Measurements from ENCODE around the gene DYNC1I1. TPM values are rescaled to one million over a fixed set of nuclear protein-coding genes. Genes with fewer than 3 reads are reported as not detected.

DYNC1I1 gene
- total and polyA plus RNA-seq, 2 of the 13 experiments (the other 11 are each of a cell fraction or from before 2014, with no cell fraction given) = not detected

- ChIA-PET CTCF (ENCODE audit: low intra/inter-chr PET ratio, low total read pairs) (no interaction called here), POLR2A (no interaction called here)
- H3K27ac ChIP-seq (ENCODE audit: extremely low read length, insufficient read depth, low read length) = no peak overlapping the region
- FAIRE-seq (no peak), DNase-seq (ENCODE audit: low spot score) (no peak), ATAC-seq (no peak)
- no peaks in the 10 kb centered on the region for H3K36me3 ChIP-seq (replicated peaks in 1 of 2; ENCODE audit: control insufficient read depth in 1 of 2, insufficient read depth in 2 of 2, low read length in 2 of 2)
- BruUV-seq (replicated peaks) = no TSS peak
- H3K9ac ChIP-seq (ENCODE audit: insufficient read depth, low read depth, low read length) = no peak overlapping the region
- no peaks in the 10 kb centered on the region for H3K79me2 ChIP-seq (ENCODE audit: insufficient read depth, low read length)
- H2AFZ ChIP-seq (ENCODE audit: low read length) = no peak overlapping the region
- TF ChIP-seq ZNF740 (CRISPR knock-in tag; IDR thresholded peaks at IDR 0.05) = no peak
- no peak for TF ChIP-seq FOXP1 (IDR thresholded peaks at IDR 0.05)
- TF ChIP-seq FOXP1 (CRISPR knock-in tag; IDR thresholded peaks at IDR 0.05) = no peak
- no peak for TF ChIP-seq PHB2 (IDR thresholded peaks at IDR 0.05; ENCODE audit: partially characterized antibody)
- TF ChIP-seq ZNF619 (CRISPR knock-in tag; IDR thresholded peaks at IDR 0.05) = no peak
- TF ChIP-seq, protein P1, sequence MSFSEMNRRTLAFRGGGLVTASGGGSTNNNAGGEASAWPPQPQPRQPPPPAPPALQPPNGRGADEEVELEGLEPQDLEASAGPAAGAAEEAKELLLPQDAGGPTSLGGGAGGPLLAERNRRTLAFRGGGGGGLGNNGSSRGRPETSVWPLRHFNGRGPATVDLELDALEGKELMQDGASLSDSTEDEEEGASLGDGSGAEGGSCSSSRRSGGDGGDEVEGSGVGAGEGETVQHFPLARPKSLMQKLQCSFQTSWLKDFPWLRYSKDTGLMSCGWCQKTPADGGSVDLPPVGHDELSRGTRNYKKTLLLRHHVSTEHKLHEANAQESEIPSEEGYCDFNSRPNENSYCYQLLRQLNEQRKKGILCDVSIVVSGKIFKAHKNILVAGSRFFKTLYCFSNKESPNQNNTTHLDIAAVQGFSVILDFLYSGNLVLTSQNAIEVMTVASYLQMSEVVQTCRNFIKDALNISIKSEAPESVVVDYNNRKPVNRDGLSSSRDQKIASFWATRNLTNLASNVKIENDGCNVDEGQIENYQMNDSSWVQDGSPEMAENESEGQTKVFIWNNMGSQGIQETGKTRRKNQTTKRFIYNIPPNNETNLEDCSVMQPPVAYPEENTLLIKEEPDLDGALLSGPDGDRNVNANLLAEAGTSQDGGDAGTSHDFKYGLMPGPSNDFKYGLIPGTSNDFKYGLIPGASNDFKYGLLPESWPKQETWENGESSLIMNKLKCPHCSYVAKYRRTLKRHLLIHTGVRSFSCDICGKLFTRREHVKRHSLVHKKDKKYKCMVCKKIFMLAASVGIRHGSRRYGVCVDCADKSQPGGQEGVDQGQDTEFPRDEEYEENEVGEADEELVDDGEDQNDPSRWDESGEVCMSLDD (CRISPR knock-in tag; IDR thresholded peaks at IDR 0.05; ENCODE audit: borderline replicate concordance) = no peak
- no peak for TF ChIP-seq ZMYM4 (CRISPR knock-in tag; IDR thresholded peaks at IDR 0.05)
- TF ChIP-seq NR2F1 (CRISPR knock-in tag; IDR thresholded peaks at IDR 0.05) = no peak
- no peak for TF ChIP-seq CHD4 (IDR thresholded peaks at IDR 0.05; ENCODE audit: borderline replicate concordance, low read length)
- no peak for TF ChIP-seq HNRNPLL (IDR thresholded peaks at IDR 0.05; ENCODE audit: low read depth, low read length, poor library complexity, severe bottlenecking)
- TF ChIP-seq REXO4 (CRISPR knock-in tag; IDR thresholded peaks at IDR 0.05; ENCODE audit: borderline replicate concordance) = no peak
- TF ChIP-seq TFE3 (CRISPR knock-in tag; IDR thresholded peaks at IDR 0.05) = no peak
- TF ChIP-seq ATF1 (CRISPR knock-in tag; IDR thresholded peaks at IDR 0.05) = no peak
- TF ChIP-seq, protein P2, sequence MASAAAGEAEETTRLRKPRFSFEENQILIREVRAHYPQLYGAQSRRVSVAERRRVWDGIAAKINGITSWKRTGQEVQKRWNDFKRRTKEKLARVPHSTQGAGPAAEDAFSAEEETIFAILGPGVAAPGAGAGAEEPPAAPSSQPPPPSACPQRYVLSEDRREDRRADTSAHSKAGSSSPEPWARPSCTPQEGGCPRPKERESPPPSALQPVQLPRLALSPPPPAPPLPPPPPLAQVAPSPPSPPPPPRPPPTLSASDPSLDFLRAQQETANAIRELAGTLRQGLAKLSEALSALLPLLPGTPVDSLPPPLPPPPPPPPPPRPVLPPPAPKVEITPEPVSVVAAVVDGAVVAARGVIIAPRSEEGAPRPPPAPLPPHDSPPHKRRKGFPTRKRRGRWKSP (CRISPR knock-in tag; IDR thresholded peaks at IDR 0.05) = no peak
- H3K4me1 ChIP-seq (ENCODE audit: insufficient read depth, low read length) = no peaks in the 10 kb centered on the region
- no peaks in the 10 kb centered on the region for H3K27me3 ChIP-seq (ENCODE audit: control insufficient read depth in 1 of 2, insufficient read depth in 2 of 2, low read length in 2 of 2)
- intact Hi-C loops (cut with micrococcal nuclease; ENCODE audit: unreplicated experiment) = no loop called here
- in situ Hi-C loops (cut with HindIII; ENCODE audit: extremely low pct_ligation_motif_present, low pct_unique_long_range_greater_than_20kb) = no loop called here
- H4K20me1 ChIP-seq (ENCODE audit: insufficient read depth, low read length) = no peaks in the 10 kb centered on the region
- no peaks in the 10 kb centered on the region for H3K9me3 ChIP-seq (ENCODE audit: low read length)
- no peak overlapping the region for H3K4me2 ChIP-seq (ENCODE audit: low read depth, low read length)
- H3K4me3 ChIP-seq (replicated peaks in 1 of 3; ENCODE audit: insufficient read depth in 1 of 3, low read depth in 2 of 3, low read length in 3 of 3) = no peak overlapping the region
- WGBS (ENCODE audit: low lambda C conversion rate) = 4% methylated on average over 1 of the region's 1 CpG
Observed at GRCh38 chr7:95796617-95797016, 24.3 kb downstream of the DYNC1I1 start.

Measured in HepG2 (cell line).